NCI-H774 (cell line): Measurements from ENCODE around the gene SUN3.
"Not testable (repeated sequence)": the region's sequence is repeated elsewhere in the genome, so short reads cannot be mapped to it uniquely, and the experiment has no call there.

ENCODE experiments used
- DNase-seq: peaks from one replicate; lab custom pipeline; 2025; lab: John Stamatoyannopoulos, UW

The SUN3 gene

DNA sequence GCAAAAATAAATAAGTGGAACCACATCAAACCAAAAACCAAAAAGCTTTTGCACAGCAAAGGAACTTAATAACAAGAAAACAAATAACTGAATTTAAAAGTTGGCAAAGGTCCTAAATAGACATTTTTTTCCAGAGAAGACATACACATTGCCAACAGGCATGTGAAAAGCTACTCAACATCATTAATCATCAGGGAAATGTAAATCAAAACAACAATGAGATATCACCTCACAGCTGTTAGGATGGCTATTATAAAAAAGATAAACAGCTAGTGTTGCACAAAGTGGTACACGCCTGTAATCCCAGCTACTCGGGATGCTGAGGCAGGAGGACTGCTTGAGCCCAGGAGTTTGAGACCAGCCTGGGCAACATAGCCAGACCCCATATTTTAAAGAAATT, 2.2 kb upstream of the SUN3 start:
- no peak for DNase-seq

DNA sequence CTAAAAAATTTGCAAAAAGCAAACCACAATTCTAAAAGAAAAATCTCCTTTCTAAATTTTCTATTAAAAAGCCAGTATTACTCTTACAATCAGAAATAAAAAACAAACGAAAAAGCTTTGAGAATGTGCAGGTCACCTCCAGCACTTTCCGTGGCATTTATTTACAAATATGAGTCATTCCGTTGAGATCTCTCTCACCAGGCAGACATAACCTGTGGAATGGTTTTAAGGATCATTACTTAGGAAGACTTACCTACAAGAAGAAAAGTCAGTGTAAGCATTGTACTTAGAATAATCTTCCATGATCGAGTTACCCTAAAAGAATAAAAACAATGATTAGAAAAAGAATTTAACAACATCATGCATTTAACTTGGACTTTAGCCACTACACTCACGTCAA, 3.3 kb downstream of the SUN3 start:
- DNase-seq, result no peak

DNA sequence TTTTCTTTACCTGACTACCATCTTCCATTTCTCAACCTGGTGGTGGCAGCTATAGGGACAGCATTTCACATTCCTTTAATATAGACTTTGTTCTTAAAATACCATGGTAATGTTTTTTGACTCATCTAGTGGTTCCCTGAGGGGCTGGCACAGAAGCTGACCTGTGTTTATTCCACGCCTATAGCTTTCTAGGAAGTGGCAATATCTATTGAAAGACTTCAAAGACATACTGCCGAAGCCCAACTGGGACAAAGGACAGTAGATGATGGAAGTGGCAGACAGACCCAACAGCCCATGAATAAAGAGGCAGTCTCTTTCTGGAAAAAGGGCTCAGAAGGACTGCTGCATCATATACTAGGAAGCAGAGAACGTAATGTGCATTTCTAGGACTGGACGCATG, 11.2 kb downstream of the SUN3 start:
- DNase-seq, result no peak

DNA sequence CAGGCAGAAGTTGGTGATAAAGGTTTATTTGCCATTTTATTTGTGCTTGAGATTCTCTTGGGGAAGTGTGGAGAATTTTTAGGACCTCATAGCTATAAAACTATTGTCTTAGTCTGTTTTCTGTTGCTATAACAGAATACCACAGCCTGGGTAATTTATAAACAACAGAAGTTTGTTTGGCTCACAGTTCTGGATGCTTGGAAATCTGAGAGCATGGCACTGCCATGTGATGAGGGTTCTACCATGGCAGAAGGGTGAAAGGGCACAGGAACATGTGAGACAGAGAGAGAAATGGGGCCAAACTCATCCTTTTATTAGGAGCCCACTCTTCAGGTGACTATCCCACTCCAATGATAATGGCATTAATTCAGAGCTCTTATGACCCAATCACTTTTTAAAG, 12.3 kb downstream of the SUN3 start:
- no peak for DNase-seq

DNA sequence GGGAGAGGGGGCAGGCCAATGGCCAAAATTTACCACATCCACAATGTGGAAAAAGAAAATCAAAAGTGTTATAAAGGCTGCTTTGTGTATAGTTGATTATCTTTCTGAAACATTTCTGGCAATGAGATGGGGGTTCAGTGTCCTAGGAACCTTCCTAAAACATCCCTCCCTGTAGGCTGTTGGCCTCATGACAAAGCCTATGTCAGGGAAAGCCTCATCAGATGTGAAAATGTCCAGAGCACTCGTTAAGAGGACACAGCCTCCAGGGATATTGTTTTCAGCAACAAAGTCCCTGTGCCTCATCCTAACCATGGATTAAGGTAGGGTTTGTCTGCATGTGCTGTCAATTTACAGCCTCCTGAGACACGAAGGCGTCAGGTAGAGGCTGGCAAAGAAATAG, 17.0 kb downstream of the SUN3 start:
- DNase-seq, result no peak

DNA sequence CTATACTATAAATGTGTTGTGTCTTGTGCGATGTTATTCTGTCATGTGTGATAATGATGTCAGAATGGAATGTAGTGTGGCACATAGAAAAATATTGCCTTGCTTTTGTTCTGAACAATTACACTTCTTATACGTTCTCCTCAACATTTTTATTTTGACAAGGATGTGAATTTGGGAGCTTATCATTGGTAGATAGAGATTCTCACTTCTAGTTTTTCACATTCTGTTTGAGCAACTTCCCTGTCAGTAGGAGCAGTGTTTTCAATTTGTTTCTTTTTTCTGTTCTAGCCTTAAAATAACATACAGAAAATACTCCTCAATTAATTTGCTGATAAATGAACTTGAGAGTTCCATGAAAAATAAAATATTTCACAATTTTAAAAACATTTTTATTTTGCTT, 17.6 kb downstream of the SUN3 start:
- no peak for DNase-seq

DNA sequence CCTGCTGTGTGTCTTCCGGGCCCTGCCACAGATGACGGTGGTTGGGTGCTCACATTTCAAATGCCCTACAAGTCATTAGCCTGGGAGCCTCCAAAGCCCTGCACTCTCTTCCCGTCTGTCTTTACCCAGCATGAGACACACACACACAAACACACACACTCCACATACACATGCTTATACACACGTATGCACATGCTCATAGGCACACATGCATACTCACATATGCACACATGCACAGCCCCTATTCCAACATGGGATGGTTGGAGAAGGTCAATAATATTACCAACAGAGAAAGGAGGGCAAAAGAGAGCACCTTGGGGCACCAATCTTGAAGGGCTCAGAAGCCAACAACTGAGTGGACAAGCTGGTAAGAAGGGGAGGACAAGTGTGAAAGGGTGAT, 19.0 kb downstream of the SUN3 start:
- DNase-seq, result no peak

DNA sequence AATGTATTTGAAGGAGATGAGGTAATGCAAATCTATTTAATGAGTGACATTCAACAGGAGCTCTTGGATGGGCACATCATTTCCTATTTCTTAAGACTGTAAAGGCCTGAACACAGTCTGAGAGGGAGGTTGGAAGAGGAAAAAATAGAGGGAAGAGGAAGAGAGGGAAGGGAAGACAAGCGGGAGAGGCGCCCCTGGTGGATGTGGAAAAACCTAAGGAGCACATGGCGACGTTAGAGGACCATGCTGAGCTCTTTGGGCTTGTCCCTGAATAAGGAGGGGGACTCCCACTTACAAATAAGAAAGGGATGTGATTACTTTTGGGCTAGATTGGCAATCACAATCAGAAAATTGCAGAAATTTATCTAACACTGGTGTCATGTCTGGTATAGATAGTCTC, 19.6 kb downstream of the SUN3 start:
- no peak for DNase-seq

DNA sequence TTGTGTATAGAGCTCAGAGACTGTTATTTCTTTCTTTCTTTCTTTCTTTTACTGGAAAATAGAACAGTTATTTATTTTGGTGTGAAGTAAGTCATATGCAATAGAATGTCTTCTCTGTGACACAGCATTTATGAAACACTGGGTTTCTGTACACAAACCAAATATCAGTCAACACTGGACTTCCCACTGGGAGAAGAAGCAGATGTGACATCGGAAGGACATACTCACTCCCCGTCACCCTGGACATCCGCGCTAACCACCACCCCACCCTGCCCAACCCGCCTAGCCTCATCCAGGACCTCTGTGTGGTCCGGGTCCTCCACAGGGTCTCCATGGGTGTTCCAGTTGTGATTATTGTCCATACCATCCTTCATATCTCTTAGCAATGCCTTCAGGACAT, 22.0 kb downstream of the SUN3 start:
- no peak for DNase-seq

DNA sequence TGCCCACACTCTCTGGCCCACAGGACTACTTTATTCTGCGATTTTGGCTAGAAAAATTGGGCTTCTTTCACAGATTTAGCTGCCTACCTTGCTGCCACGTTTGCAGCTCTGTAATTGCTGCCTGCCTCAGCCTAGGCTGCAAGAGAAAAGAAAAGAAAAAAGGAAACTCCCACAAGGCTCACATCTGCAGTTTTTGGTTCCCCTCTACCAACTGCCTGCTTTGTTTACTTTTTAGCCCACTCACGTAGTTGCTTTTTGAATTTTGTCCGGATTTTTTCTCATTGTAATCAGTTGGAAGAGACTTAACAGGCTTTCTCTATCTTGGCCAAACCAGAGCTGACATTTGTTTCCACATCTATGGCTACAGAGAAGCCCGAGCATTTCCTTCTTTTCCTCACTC, 24.3 kb downstream of the SUN3 start:
- no peak for DNase-seq

DNA sequence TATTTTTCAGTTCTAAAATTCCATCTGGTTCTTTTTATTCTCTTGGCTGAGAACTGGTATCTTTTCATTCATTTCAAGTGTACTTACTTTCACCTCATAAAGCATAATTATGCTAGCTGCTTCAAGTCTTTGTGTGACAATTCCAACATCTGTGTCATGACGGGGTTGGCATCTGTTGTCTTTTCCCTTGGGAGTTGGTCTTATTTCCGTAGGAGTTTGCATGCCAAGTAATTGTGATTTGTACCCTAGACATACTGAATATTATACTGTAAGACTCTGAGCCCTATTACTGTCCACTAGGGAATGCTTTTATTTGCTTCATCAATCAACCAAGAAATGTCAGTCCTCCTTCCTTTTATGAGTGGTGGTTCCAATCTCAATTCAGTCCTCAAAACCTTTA, 24.9 kb downstream of the SUN3 start:
- DNase-seq, result no peak

DNA sequence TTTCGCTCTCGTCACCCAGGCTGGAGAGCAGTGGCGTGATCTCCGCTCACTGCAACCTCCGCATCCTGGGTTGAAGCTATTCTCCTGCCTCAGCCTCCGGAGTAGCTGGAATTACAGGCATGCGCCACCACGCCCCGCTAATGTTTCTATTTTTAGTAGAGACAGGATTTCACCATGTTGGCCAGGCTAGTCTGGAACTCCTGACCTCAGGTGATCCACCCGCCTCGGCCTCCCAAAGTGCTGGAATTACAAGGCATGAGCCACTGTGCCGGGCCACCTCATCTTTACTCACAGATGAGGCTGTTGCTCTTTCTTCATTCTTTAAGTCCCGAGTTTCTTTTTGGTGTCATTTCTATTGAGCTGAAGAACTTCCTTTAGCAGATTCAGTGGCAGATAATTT, 28.7 kb downstream of the SUN3 start:
- DNase-seq, result not testable (repeated sequence)

DNA sequence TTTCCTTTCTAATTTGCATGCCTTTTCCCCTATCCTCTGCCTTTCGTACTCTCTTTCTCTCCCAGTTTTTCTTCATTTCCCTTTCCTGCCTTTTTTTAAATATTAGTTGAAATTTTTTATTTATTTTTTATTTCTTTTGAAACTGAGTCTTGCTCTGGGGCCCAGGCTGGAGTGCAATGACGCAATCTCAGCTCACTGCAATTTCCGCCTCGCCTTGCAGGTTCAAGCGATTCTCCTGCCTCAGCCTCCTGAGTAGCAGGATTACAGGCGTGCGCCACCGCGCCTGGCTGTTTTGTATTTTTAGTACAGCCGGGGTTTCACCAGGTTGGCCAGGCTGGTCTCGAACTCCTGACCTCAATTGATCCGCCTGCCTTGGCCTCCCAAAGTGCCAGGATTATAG, 29.5 kb downstream of the SUN3 start:
- no peak for DNase-seq

DNA sequence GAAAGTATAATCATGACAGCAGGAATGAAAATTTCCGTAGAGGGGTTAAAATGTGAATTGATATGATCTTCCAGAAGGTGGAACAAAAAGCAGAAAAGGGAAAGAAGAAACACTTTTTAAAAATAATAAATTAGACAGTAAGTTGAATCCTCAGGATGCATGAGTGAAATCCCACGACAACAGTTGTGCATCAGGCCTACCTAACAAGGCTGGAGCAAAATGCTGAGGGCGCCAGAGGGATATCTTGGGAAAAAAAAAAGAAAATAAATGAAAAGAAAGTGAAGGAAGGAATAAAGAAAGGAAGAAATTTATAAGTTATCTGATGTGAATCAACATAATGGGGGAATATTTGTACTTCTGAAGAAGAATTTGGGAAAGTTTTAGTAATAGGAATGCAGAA, 36.5 kb downstream of the SUN3 start:
- no peak for DNase-seq

DNA sequence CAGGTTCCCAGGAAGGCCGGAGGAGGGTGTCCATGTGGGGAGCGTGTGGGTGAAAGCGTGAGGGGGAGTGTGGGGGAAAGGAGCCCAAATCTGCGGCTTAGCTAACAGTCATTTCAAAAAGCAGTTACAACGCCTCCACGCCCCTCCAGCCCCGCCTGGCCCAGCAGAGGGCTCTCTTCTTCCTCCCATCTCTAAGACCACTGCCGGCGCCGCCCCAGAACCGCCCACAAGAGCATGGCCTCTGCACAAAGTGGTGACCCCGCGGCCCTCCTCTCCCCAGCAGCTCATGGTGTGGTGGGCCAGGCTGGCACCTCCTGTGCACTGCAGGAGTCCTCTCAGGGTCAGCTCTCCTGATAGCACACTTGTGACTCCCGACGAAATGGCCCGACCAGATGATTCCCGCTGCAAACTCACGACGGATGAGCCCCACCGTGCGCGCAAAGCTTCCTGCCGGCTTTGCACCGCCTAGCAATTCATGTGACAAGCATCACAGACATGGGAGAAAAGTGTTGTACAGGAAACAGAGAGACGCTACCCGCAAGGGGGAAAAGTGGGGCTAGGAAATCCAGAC, 37.1 kb downstream of the SUN3 start:
- peak; percentile 77 for DNase-seq

DNA sequence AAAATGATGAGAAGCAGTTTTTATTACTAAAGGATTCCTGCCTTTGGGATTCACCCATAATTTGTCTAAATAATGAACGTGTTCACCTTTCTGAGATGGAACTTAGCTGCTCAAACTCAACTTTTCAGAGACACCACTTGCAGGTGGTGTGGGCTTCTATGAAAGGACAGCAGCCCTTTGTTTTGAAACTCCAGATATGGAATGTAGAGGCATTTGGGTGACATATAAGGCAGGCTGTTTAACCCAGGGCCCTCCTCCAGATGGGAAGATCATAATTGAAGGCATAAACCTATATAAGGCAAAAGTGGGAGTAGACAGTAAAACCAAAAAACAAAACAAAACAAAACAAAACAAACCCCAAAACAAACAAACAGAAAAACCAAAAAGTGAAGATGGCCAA, 37.6 kb downstream of the SUN3 start:
- DNase-seq, result no peak

DNA sequence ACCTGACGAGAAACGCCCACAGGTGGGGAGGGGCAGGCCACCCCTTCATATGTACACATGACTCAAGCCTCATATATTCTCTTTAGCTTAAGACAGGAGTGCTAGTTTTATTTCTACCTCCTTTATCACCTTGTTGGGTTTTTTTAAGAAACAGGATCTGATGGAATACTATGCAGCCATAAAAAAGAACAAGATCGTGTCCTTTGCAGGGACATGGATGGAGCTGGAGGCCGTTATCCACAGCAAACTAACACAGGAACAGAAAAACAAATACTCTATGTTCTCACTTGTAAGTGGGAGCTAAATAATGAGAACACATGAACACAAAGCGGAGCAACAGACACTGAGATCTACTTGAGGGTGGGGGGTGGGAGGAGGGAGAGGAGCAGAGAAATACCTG, 38.3 kb downstream of the SUN3 start:
- DNase-seq, result no peak

DNA sequence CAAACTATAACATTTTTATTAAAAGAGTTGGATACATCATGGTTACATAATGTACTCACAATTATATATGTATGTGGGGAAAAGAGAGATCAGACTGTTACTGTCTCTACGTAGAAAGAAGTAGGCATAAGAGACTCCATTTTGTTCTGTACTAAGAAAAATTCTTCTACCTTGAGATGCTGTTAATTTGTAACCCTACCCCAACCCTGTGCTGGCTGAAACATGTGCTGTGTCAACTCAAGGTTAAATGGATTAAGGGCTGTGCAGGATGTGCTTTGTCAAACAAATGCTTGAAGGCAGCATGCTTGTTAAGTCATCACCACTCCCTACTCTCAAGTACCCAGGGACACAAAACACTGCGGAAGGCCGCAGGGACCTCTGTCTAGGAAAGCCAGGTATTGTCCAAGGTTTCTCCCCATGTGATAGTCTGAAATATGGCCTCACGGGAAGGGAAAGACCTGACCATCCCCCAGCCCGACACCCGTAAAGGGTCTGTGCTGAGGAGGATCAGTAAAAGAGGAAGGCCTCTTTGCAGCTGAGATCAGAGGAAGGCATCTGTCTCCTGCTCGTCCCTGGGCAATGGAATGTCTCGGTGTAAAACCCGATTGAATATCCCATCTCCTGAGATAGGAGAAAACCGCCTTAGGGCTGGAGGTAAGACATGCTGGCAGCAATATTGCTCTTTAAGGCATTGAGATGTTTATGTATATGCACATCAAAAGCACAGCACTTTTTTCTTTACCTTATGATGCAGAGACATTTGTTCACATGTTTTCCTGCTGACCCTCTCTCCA, 39.1 kb downstream of the SUN3 start:
- DNase-seq, result not testable (repeated sequence)

DNA sequence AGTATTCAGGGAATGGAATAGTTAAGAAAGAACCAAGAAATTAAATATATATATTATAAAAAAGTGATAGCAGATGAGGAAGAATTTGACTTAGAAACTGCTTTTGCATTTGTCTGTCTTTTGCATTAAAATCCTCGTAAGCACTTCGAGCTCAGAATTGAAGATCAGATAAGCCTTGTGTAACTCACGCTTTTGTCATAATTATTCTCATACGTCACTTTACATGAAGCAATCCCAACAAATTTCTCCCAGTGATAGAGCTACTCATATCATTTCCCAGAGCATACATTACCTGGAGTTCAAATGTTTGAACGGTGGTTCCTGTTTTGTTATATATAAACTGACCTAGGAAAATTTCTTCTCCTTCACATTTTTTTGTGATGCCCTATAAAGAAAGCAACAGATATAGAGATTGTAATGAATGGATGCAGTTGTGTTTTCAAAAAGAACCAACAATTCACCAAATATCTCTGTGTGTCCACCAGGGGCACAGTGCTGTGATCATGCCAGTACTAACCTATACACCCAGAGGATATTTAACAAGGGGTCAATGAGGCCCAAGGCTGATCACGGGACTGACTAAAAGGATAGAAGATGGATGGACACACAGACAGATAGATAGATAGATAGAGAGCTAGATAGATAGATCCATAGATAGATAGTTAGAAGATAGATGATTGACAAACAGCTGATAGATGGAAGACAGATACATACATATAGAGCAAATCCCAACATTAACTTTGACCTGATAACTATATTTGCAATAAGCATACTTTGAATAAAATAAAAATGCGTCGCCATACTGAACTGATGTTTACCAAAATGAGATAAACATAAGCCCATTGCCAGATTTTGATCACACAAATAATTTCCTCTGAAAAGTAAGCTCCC, 40.2 kb downstream of the SUN3 start:
- no peak for DNase-seq

DNA sequence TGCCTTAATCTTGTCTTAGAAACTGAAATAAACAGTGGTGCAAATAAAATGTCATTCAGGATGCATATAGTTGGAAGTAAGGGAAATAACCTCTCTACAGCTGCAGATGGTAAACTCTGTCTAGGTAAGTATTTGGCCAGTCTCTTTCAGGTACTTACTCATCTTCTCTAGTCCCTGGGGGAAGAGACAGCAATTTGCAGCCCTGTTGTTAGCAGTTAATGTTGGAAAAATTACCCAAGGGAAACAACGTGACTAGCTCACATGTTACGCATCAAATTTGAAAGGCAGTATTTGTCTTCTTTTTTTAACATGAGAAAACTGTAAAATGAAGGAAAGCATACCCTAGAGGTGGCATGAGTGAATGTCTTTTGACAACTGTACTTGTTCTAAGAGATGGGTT, 46.3 kb downstream of the SUN3 start:
- DNase-seq, result no peak

DNA sequence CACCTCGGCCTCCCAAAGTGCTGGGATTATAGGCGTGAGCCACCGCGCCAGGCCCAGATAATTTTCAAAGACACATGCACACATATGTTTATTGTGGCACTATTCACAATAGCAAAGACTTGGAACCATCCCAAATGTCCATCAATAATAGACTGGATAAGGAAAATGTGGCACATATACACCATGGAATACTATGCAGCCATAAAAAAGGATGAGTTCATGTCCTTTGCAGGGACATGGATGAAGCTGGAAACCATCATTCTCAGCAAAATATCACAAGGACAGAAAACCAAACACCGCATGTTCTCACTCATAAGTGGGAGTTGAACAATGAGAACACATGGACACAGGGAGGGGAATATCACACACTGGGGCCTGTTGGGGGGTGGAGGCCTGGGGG, 48.3 kb downstream of the SUN3 start:
- not testable (repeated sequence) for DNase-seq

DNA sequence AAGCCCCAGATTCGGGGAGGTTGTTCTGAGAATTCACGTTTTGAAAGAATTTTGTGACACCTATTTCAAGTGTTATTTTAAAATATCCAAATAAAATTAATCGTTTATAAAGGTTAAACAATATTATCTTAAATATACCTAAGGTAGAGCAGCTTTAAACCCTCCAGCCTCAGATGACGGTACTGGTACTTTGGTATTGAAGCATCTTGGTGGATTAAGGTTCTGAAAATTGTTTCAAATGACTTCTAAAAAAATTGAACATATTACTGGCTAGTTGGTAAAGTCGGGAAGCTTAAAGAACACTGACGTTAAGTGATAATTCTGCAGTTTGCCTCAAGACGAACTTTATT, 49.1 kb downstream of the SUN3 start:
- no peak for DNase-seq

DNA sequence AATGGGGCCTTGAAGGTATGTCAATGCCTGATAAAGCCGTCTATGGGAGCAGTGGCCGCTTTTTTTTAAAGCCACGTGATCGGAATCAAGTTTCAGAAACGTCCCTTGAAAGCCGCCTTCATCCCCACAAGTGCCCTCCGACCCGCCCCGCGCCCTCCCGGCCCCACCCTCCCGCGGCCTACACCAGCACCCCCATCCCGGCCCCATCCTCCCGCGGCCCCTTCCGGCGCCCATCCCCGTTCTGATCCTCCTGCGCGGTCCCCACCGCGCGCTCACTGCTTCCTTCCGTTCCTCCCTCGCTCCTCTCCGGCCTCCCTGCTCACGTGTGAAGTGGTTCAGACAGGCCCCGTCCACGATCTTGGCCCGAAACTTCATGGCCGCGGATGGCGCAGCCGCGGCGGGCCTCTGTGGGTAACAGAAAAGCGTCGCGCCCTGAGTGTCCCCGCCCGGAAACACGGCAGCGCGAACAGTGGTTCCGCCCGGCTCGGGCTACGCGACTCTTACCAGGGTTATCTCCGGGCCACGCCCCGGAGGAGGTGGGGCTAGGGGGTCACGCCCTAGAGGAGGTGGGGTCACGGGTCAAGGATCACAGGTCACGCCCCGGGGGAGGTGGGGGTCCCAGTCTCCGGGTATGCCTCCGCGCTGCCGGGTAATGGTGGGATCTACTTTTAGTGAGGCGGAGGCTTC, 49.6 kb downstream of the SUN3 start, which contains the start of gene HUS1:
TSS of gene HUS1 (minus strand) at position 471 of the 687 bp plus-strand sequence. CDS start at position 375, 96 bp downstream.
- peak; percentile 94 for DNase-seq
